ENCODE data around the gene PCDHAC2.

The PCDHAC2 gene

DNA sequence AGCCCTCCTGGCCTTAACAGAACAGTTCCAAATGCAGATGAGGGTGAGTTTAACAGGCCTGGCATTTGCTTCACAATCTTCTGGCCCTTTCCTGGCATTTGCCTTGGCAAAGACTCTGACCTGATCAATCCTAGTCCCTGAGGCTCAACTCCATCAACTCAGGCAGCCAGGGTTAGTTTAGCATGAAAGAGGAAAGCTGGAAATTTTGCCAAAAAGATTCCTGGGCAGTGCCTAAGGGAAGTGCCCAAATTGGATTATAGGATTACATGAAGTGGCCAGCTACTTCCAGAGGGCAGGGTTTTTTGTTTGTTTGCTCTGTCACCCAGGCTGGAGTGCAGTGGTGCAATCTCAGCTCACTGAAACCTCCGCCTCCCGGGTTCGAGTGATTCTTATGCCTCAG, 36.8 kb downstream of the PCDHAC2 start:
- Mint-ChIP-seq H3K27me3 (peaks cover 37% of the 10 kb centered on the region), H3K27ac (no peak overlapping the region), H3K4me1 (ENCODE audit: low read depth) (peaks cover 6% of the 10 kb centered on the region), H3K4me3 (no peak overlapping the region), H3K9me3 (no peaks in the 10 kb centered on the region), H3K36me3 (ENCODE audit: low read depth) (no peaks in the 10 kb centered on the region)

DNA sequence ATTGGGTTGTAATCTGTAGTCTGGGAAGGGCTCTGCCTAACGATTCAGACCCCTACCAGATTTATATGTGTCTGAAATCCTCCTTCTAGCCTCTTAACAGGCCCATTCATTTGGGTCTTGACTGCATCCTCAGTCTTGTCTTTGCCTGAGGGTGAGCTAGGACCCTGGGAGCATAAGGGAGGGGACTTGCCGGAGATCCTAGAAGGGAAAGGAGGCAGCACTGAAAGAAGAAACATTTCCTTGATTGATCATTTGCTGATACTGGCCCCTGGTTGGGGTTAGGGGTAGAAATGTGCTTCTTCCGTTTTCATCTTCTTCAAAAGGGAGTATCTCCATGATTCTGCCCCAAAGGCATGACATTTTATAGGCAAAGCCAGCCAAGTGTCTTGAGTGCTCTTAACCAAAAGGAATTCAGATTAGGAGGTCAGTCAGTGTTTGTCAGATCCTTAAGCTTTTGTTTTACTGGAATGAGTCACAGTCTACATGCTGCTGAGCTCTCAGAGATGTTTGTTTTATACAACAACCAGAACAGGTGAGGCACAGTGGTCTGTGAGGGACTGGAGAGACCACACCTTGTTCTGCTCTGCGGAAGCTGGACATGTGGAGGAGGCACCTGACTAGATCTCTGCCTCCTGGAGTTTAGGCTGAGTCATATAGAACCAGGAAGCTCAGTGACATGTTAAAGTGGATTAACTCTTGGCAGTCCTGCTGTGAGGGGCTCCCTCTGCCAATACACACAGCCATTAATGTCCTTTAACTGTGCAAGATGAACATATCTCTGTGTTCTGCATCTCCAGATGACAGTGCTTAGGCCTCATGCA, 37.7 kb downstream of the PCDHAC2 start:
- Mint-ChIP-seq H3K4me3 (no peak overlapping the region), H3K27ac (no peak overlapping the region), H3K27me3 (peaks cover 36% of the 10 kb centered on the region), H3K36me3 (ENCODE audit: low read depth) (no peaks in the 10 kb centered on the region), H3K4me1 (ENCODE audit: low read depth) (peaks cover 6% of the 10 kb centered on the region), H3K9me3 (no peaks in the 10 kb centered on the region)

DNA sequence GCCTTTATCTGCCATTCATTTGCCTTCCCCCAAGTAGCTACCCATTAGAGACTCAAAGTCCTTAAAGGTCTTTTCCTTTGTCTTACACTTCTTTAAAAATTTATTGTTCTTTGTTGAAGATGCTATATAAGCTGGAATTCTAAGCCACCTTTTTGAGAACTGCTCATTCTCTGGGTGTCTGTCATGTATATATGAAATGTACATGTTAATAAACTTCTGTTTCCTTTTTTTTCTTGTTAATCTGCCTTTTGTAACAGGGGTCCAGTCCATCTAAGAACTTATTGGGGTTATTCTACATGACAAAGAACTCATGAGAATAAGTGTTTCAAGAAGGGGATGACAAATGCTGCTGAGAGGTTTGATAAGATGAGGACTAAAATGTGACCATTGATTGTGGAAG, 41.5 kb downstream of the PCDHAC2 start:
- Mint-ChIP-seq H3K27me3 (peaks cover 11% of the 10 kb centered on the region), H3K36me3 (ENCODE audit: low read depth) (no peaks in the 10 kb centered on the region), H3K27ac (no peak overlapping the region), H3K4me1 (ENCODE audit: low read depth) (no peaks in the 10 kb centered on the region), H3K9me3 (no peaks in the 10 kb centered on the region), H3K4me3 (no peak overlapping the region)

DNA sequence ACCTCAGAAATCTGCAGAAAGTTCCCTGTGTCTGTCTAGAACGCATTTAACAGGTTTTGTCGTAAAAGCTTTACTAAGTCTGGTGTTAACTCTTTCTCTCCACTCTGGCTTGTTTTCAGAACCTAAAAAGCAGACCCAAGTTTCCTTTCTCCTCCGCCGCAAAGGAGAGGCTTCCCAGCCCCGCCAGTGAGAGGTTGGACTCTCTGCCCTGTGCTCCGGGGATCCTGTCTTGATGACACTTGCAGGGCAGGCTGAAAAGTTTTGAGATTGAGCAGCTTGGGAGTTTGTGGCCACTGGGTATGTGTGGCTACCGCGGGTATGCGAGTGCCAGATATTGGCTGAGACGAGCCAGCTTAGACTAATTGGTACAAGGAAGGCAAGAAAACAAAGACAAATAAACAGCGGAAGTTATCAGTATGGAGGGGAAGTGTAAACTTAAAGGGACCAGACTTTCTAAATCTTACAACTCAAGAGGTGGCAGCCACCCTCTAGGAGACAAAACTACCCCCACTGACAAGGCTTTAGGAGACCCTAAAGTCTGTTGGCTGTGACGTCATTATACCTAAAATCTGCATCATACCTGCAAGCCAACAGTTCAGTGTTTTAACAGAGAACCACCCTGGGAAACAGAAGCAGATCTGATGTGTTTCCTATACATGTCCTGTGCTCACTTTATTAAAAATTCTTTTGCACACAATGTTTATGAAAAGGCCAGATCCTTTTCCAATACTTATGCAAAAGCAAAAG, 43.9 kb downstream of the PCDHAC2 start:
- H3K4me1 Mint-ChIP-seq (ENCODE audit: low read depth) = no peaks in the 10 kb centered on the region
- no peak overlapping the region for H3K27ac Mint-ChIP-seq
- no peaks in the 10 kb centered on the region for H3K9me3 Mint-ChIP-seq
- no peak overlapping the region for H3K4me3 Mint-ChIP-seq
- H3K36me3 Mint-ChIP-seq (ENCODE audit: low read depth) = no peaks in the 10 kb centered on the region
- peaks cover 10% of the 10 kb centered on the region for H3K27me3 Mint-ChIP-seq

DNA sequence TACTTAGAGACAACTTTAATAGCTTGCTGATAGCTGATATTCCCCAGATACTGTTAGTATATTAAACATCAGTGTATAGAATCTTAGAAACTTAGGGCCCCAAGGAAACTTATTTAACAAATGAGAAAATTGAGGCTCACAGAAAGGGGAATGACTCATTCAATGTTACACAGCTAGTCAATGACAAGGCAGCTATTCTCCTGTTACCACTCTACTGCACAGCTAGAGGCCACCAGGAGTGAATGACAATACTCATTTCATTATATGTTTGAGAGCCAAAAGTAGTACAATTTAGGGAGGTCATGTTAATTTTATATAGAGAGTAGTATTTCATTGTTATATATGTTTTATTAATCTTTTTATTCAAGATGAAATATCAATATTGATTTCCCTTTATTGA, 51.7 kb downstream of the PCDHAC2 start:
- no peaks in the 10 kb centered on the region for H3K9me3 Mint-ChIP-seq
- H3K4me3 Mint-ChIP-seq = no peak overlapping the region
- no peaks in the 10 kb centered on the region for H3K4me1 Mint-ChIP-seq (ENCODE audit: low read depth)
- no peaks in the 10 kb centered on the region for H3K27me3 Mint-ChIP-seq
- no peaks in the 10 kb centered on the region for H3K36me3 Mint-ChIP-seq (ENCODE audit: low read depth)
- no peak overlapping the region for H3K27ac Mint-ChIP-seq

Measured in stimulated activated naive CD8-positive, alpha-beta T cell treated with anti-CD3 and anti-CD28 coated beads, Interleukin-15, Interleukin-2, amounts not matched to agents 100 ng/mL and 50 ng/mL, for 24 hours (primary cell).